ENCODE results near the gene RASSF7. TPM values are rescaled to one million over a fixed set of nuclear protein-coding genes. Genes with fewer than 3 reads are reported as not detected.

Gene RASSF7
- total RNA-seq, 2 experiments from 2014 or later, result 19.8 to 21.2 TPM

DNA sequence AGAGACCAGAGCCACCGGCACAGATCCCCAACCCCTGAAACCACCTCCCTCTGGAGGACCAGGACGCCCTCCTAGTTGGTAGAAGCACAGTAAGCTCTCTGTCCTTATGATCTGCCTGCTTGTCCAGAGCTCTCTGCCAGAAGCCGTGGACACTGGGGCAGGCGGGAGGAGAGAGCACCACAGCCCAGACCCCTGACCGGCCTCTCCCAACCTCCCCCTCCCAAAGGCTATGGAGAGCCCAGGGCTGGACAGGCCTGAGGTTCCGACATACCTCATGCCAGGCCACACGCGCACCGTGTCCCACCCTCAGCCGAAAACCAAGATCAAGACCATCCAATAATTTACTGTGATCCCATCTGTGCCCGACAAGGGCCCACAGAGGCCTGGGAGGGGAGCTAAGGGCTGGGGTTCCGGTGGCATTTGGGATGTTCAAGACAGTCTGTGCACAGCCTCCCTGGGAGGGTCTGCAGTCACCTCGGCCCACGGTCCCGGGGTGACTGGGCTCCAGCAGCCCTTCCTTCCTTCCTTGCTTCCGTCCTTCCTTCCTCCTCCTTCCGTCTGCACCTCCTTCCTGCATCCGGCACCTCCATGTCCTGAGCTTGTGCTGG, 28.7 kb upstream of the RASSF7 start:
- CTCF ChIA-PET, result interaction anchor here (6.8 kb wide), 1 partner anchor 13 kb away, joined by 29 read pairs; no protein-coding TSS in a partner anchor
- POLR2A ChIA-PET, result no interaction called here

DNA sequence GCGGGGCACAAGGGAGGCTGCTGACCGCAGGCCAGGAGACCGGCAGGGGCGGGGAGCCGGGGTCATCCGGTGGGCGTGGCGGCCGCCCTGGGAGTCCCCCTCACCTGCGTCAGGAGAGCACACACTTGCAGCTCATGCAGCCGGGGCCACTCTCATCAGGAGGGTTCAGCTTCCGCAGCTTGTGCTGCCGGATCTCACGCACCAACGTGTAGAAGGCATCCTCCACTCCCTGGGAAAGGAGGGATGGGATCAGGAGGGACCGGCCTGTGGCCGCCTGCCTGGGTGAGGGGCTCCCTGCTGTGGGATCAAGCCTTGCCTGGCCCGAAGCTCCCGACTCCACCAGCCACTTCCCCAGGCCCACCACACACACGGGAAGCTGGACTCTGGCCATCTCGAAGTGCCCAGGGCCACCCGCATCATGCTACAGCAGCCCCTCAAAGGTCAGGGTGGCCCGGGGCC, 28.2 kb upstream of the RASSF7 start:
- CTCF ChIA-PET, result interaction anchor here (1.4 to 6.8 kb wide), 2 partner anchors 14 to 29 kb away, joined by 4 to 29 read pairs; no protein-coding TSS in a partner anchor
- POLR2A ChIA-PET, result no interaction called here

DNA sequence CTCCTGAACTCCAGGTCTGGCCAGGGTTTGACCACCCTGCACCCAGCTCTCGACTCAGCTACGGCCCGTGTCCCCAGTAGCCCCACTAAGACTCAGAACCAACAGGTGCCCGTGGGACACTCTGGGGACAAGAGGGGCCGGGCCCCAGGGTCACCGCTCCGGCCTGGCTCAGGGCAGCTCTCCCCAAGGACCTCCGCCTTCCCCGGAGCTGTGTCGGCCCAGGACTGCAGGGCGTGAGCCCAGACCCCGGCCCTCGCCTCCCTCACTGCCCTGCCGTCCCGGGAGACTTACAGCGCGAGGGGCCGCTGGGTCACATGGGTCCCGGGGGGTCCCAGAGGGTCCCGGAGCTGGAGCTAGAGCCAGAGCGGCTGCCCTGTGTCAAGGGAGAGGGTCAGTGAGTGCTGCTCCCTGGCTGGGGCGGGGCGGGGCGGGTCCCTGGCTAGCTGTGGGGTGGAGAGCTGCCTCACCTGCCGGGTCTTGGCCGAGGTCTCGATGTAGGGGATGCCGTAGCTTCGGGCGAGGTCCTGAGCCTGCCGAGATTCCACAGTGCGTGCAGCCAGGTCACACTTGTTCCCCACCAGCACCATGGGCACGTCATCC, 27.7 kb upstream of the RASSF7 start:
- CTCF ChIA-PET, result interaction anchor here (1.4 to 6.8 kb wide), 2 partner anchors 14 to 29 kb away, joined by 4 to 29 read pairs; no protein-coding TSS in a partner anchor
- POLR2A ChIA-PET, result no interaction called here

DNA sequence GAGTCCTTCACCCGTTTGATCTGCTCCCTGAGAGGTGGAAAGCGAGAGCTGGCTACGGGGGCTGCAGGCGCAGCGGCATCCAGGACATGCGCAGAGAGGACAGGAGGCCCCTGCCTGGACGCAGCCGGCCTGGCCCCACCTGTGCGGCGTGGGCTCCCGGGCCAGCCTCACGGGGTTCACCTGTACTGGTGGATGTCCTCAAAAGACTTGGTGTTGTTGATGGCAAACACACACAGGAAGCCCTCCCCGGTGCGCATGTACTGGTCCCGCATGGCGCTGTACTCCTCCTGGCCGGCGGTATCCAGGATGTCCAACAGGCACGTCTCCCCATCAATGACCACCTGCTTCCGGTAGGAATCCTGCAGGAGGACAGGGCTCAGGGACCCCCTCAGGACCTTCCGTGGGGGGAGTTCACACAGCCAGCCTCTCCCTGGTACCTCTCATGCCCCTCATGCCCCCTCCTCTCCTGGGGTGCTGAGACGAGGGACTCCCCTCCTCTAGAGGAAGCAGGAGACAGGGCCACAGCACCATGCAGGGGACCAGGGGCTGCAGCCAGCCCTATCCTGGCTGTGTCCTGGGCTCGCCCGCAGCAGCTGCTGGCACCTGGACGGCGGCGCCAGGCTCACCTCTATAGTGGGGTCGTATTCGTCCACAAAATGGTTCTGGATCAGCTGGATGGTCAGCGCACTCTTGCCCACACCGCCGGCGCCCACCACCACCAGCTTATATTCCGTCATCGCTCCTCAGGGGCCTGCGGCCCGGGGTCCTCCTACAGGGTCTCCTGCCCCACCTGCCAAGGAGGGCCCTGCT, 27.0 kb upstream of the RASSF7 start:
- CTCF ChIA-PET, result interaction anchor here (1.4 to 6.8 kb wide), 2 partner anchors 15 to 30 kb away, joined by 4 to 29 read pairs; no protein-coding TSS in a partner anchor
- POLR2A ChIA-PET, result interaction anchor here (0.6 to 0.9 kb wide), 3 partner anchors 15 to 51 kb away, joined by 3 to 4 read pairs (median 4); no protein-coding TSS in a partner anchor

DNA sequence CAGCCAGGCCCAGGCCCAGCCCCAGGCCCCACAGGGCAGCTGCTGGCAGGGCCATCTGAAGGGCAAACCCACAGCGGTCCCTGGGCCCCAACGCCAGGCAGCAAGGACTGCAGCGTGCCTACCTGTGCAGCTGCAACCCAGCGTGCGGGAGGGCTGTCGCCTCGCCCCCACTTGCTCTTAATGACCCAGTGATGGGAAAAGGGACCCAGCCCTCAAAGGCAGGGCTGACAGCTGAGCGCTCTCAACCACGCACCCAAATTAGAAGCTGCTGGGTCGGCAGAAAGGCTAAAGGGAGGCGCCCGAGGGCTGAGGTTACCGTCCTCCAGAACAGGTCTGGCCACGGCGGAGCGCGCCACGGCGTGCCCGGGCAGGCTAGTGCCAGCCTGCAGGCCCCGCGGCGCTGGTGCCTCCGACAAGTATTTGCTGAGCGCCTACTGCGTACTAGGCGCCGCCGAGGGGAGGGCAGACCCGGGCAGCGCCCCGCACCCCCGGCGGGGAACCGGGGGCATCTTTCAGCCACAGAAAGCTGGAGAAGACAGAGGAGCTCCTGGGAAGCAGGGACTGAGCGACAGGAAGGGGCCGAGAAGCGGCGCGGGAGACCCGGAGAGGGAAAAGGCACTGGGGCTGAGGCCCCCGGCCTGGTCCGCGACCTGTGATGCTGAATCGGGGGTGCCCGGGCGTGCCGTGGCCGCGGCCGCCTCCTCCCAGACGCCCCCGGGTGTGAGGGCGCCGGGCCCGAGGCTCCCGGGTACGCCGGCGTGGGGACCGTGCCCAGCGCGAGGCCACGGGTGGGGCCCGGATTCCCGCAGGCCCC, 26.2 kb upstream of the RASSF7 start:
- CTCF ChIA-PET, result interaction anchor here (0.7 to 6.8 kb wide), 4 partner anchors 16 to 192 kb away, joined by 3 to 29 read pairs (median 6); no protein-coding TSS in a partner anchor
- POLR2A ChIA-PET, result interaction anchor here (0.6 to 1.8 kb wide), 4 partner anchors 14 to 86 kb away, joined by 3 to 7 read pairs (median 4); no protein-coding TSS in a partner anchor

DNA sequence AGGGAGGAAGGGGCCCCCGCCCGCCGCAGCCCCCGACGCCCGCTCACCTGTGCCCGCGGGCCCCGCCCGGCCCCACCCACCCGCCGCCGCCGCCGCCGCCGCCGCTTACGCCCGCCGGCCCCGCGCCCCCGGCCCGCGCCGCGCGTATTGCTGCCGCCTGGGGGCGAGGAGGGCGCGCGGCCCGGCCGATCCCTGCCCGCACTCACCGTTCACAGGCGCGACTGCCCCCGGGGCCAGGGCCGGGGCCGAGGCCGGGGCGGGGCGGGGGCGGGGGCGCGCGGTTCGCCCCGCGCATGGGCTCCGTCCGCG, 25.6 kb upstream of the RASSF7 start:
- CTCF ChIA-PET, result interaction anchor here (1.0 to 6.8 kb wide), 4 partner anchors 16 to 191 kb away, joined by 3 to 29 read pairs (median 6); no protein-coding TSS in a partner anchor
- POLR2A ChIA-PET, result interaction anchor here (0.6 to 2.5 kb wide), 6 partner anchors 16 to 87 kb away, joined by 3 to 12 read pairs (median 6); partner anchors contain the start of genes PHRF1 and RNH1

DNA sequence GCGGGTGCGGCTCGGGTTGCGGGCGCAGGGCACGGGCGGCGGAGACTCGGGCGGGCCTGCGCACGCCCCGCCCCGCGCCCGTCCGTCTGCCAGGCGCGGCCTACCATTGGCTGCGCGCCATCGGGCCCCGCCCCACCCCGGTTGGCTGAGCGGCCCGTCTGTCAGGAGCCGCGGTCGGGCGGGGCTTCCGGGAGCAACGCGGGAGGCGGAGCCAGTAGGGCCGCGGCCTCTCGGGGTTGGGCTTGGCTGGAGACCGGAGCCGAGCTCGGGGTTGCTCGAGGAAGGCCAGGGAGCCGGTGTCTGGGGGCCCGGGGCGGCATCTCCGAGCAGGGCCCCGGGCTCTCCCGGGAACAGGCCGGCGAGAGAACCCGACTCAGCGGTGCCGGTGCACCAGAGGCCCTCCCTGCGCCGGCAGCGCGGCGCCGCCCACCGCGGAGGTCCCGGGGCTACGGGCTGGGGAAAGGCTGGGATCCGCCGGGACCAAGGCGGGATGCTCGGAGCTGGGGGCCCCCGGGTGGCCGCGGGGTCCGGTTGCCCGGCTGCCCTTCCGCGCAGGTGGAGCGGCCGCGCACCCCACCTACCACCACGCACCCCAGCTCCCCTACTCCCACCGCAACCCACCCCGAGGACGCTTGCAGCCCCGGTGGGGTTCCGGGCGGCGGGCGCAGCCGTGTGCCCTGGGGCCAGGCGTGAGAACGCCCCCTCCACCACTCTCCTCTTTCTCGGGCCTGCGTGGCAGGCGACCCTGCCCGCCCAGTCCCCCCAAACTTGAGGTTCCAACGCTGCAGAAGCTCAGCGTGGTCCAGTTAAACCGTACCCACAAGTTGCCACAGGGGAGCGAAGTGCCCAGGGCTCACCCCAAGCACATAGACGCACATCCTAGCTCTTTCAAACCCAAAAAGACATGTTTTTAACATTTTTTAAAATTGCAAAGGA, 25.0 kb upstream of the RASSF7 start, which contains the start of gene HRAS:
Gene HRAS, minus strand, starts transcription at position 58 of the 936 bp plus-strand sequence.
- CTCF ChIA-PET, result interaction anchor here (0.6 to 6.8 kb wide), 6 partner anchors 17 to 224 kb away, joined by 3 to 29 read pairs (median 4); no protein-coding TSS in a partner anchor
- POLR2A ChIA-PET, result interaction anchor here (0.5 to 2.5 kb wide), 16 partner anchors 15 to 275 kb away, joined by 3 to 12 read pairs (median 4); partner anchors contain the start of genes IRF7, PHRF1, RNH1 and TALDO1

DNA sequence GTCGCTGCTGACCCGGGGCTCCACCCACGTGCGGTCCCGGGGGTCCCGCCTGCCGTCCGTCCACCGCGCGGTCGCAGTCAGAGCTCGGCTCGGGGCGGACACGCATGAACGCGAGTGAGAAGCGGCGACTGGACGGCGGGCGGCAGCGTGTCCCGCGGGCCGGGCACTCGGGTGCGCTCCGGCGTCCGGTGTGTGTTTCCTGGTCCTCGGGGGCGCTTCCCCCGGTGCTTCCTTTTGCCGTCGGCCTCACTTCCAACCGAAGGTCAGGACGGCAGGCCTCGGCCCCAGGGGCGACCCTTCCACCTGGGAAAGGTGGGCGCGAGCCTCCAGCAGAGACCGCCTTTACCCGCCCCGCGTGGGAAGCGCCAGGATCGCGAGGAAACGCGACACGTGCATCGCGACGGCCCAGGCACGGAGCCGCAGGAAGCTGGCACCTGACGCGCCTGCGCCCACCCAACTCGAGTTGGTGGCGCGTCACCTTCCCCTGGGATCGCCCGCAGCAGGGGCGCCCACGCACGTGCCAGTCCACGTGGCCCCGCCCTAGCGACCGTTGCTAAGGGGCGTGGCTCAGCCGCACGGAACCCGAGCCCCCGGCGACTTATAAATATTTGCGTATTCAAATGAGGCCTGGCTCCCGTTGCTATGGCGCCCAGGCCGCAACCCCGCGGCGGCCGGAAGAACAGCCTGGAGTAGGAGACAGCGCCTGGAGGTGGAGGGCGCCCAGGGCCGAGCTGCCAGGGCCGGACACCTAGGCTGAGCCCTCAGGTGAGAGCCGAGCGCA, 23.7 kb upstream of the RASSF7 start, which contains the start of gene LRRC56:
Gene LRRC56, plus strand, starts transcription at position 687 of the 781 bp plus-strand sequence. CDS start 3,158 bp downstream, outside the sequence.
- POLR2A ChIA-PET, result interaction anchor here (1.9 to 2.5 kb wide), 2 partner anchors 31 to 189 kb away, joined by 9 to 12 read pairs; partner anchors contain the start of gene RNH1
- CTCF ChIA-PET, result interaction anchor here (6.8 kb wide), 1 partner anchor 18 kb away, joined by 29 read pairs; no protein-coding TSS in a partner anchor

DNA sequence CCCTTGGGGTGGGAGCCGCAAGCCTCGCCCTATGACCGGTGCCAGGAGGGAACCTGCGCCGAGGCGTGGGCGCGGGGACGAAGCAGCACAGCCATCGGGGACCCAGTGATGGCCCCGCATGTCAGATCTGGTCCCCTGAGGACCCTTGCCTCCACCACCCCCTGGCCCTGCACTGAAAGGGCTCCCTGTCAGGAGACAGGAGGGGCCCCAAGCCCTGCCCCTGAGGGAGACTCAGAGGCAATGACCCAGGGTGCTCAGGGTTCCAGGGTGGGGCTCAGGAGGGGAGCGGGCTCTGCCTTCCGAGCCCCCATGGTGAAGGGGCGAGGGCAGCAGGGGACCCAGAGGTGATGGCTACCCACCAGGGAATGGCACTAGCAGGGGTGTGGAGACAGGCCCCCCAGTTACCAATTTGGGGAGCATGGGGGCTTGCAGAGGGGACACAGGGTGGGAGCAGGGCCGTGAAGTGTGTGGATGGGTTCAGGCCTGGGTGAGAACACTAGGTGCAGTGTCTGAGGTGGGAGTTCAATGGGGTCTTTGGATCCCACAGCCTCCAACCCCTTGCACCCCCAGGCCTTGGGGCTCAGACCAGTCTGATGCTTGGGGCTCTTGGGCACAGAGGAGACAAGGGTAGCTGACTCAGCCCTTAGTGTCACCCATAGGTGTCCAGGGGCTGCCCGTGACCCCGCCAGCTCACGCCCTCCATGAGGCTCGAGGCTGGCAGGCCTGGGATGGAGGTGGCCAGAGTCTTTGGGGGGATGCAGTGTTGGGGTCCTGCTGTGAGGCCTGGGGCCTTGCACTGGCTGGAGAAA, 22.9 kb upstream of the RASSF7 start:
- ChIA-PET POLR2A (interaction anchor here (1.9 to 2.5 kb wide), 2 partner anchors 31 to 188 kb away, joined by 9 to 12 read pairs; partner anchors contain the start of gene RNH1), CTCF (interaction anchor here (6.8 kb wide), 1 partner anchor 19 kb away, joined by 29 read pairs; no protein-coding TSS in a partner anchor)

DNA sequence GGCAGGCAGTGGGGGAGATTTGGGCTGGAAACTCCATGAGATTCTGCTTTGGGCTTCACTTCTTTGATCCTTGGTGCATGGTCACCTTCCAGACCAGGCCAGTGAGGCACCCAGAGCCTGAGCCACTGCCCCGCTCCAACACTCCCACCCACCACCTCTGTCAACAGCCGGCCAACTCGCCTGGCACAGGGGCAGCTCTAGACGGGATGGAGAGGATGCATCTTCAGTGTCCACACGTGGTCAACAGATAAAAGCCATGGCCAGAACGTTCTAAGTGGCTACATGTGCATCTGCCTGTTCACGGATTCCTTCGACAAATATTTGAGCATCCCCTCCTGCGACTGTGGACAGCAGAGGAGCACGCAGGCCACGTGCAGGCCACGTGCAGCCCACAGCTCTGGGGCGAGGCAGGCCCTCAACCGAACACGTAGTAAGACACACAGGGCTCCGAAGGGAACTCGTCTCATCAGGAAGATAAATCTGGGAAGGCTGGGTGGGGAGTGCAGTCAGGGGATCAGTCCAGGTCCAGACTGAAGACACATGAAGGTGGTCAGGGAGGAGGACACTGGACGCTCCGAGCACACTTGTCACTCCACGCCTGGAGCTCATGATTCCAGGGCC, 22.2 kb upstream of the RASSF7 start:
- POLR2A ChIA-PET, result no interaction called here
- CTCF ChIA-PET, result interaction anchor here (0.7 kb wide), 1 partner anchor 176 kb away, joined by 4 read pairs; no protein-coding TSS in a partner anchor

DNA sequence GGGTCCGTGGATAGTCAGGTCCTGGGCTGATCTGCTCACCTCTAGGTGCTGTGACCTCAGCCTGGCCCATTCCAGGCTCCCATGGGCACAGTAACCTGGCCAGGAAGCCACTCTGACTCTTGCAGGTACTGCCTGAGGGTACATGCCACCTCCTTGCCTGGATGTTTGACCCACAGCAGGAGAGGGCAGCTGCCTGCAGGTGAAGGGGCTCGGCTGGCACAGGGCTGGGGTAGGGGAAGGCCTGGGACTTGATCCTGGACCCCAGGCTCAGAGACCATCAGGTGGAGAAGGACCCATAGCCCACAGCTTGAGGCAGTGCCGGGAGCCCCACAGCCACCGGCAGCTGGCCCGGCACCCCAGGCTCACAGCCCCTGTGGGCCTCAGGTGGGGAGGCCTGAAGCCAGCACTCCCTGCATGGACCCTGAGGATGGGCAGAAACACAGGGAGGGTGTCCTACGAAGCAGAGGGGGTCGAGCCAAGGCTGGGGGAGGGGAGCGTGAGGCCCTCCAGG, 20.7 kb upstream of the RASSF7 start:
- POLR2A ChIA-PET, result no interaction called here
- CTCF ChIA-PET, result interaction anchor here (0.5 kb wide), 1 partner anchor 190 kb away, joined by 3 read pairs; no protein-coding TSS in a partner anchor

DNA sequence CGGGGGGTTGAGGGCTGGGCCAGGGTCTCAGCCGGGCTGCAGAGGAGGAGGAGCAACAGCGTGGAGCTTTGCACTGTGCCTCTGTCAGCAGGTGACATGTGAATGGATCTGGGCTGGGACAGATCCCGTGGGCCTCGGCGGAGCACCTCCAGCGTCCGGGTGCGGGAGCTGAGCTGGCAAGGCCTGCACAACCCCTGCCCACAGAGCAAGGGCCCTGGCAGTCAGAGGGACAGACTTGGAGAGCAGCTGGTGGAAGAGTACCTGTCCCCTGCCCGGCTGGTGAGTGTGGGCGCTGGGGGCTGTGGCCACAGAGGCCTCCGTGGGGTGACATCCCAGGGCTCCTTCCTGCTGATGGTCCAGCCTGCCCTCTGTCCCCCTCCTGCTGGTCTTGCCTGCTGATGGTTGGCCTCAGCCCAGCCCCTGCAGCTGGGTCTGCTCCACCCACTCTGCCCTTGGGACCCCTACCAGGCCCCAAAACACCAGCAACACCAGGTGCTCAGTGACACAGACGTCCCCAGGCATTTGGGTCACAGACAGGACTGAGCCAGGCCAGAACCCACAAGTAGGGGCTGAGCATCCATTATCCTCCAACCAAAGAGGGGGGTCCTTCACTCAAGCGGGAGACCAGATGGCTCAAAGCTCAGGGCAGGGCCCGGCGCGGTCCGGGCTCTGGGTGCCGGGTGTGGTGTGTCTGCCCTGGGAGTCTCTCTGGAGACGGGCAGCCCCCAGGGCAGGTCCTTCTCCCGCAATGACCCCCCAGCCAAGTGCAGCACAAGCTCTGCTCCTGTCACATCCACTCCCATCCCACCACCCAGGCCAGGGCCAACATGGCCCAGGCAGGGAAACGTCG, 20.0 kb upstream of the RASSF7 start:
- ChIA-PET POLR2A (no interaction called here), CTCF (interaction anchor here (0.5 to 2.2 kb wide), 2 partner anchors 22 to 189 kb away, joined by 3 to 5 read pairs; no protein-coding TSS in a partner anchor)

DNA sequence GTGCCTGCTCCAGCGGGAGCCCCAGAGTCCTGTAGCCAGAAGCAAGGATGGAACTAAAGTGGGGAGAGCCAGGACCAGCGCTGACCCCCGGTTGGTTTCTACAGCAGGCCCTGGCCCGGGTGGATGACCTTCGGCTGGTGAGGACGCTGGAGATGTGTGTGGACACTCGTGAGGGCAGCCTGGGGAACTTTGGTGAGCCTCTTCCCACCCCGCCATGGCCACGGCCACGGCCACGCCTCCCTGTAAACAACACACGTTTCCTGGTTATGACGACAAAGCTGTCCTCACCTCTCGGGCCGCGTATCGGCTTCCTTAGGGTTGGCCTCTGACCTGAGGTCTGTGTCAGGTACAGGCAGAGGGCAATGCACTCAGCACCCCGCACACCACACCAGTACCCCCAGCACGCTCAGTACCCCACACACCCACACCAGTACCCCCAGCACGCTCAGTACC, 19.3 kb upstream of the RASSF7 start:
- ChIA-PET CTCF (interaction anchor here (2.2 kb wide), 1 partner anchor 22 kb away, joined by 5 read pairs; no protein-coding TSS in a partner anchor), POLR2A (no interaction called here)

DNA sequence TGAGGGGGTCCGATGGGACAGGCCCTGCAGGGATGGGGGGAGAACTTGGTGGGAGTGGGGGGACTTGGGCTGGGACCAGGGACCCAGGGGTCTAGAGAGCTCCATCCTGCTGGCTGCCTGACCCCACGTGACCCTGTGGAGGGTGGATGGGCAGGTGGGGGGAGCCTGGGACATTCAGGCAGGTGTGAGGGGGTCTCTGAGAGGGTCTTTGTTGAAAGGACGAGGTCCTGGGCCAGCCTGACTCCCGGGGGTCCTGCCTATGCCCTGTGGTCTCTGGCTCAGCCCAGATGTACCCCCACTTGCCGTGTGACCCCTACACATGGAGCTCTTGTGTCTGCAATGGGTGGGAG, 16.0 kb upstream of the RASSF7 start:
- CTCF ChIA-PET, result interaction anchor here (1.5 to 1.6 kb wide), 2 partner anchors 10 to 12 kb away, joined by 3 to 4 read pairs; no protein-coding TSS in a partner anchor
- POLR2A ChIA-PET, result no interaction called here

Data from activated CD8-positive, alpha-beta memory T cell treated with anti-CD3 and anti-CD28 coated beads for 36 hours (primary cell).